ENCODE results near the gene LARGE1. TPM values are rescaled to one million over a fixed set of nuclear protein-coding genes. Genes with fewer than 3 reads are reported as not detected.

The LARGE1 gene
- total and polyA plus RNA-seq, 2 experiments from 2014 or later = 1.5 to 12.8 TPM

DNA sequence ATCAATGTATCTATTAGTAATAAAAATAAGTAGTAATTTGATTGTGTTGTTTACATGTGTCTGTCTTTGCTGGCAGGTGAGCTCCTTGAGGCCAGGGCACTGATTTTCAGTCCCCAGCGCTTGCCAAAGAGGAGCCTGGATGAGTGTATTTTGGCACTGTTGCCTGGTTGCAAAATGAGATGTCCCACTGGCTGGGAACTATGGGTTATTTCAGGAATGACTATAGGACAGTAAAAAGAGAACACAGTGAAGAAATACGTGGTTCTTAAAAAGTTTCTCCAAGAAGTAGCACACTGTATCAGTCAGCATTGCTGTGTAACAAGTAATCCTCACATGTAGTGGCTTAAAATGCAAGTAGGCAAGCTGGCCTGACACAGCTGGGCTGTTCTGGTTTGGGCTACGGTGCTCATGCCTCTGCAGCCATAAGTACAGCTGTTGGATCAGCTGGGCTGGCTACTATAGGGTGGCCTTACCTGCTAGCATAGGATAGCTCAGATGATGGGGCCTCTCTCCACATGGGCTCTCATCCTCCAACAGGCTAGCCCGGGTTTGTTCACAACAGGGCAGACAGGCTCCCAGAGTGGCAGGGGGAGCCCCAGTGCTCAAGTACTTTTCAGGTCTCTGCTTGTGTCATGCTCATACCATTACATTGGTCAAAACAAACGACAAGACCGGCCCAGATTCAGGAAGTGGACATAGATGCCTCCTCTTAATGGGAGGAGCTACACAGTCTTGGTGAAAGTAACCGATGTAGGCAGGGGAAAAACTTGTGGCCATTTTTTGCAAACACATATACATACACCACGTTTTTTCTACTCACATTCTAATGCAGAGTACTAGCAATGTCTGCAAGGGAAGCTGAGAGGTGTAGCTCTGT lies 399.1 kb downstream of the LARGE1 start:
- Histone ChIP-seq H3K9me2 (ENCODE audit: insufficient read depth) (no peaks in the 10 kb centered on the region), H3K79me2 (ENCODE audit: insufficient read depth) (no peaks in the 10 kb centered on the region), H3K4me3 (no peak overlapping the region), H3F3A (ENCODE audit: insufficient read depth) (peaks cover 3% of the 10 kb centered on the region; the same call in 1 of the 2 replicates), H4K20me1 (ENCODE audit: insufficient read depth) (no peaks in the 10 kb centered on the region), H3K36me3 (ENCODE audit: low read depth) (no peaks in the 10 kb centered on the region), H3K27ac (no peak overlapping the region), H3K27me3 (replicated peaks; ENCODE audit: insufficient read depth) (no peaks in the 10 kb centered on the region), H3K9ac (no peak overlapping the region), H3K4me1 (ENCODE audit: insufficient read depth) (0 out of 2 replicates have a peak, but pooled peaks cover 4% of the 10 kb centered on the region), H3K9me3 (ENCODE audit: low read depth) (no peaks in the 10 kb centered on the region), H2AFZ (no peak overlapping the region), H3K4me2 (ENCODE audit: unreplicated experiment) (no peak overlapping the region)
- no peak for TF ChIP-seq EZH2phosphoT487 (IDR thresholded peaks at IDR 0.05; ENCODE audit: insufficient read depth, low read depth)
- no peak for TF ChIP-seq EZH2 (IDR thresholded peaks at IDR 0.05; ENCODE audit: insufficient read depth, poor library complexity, severe bottlenecking)
- no peak for DNase-seq
- 86 to 87% methylated on average over 8 of the region's 8 CpGs for WGBS, 2 experiments (ENCODE audit: low coverage in 1 of 2, low lambda C conversion rate in 2 of 2, missing lambda C conversion rate in 2 of 2)
- in situ Hi-C loops (cut with MboI) = loop anchor here (25.0 kb wide), 1 partner anchor 591 kb away; no protein-coding TSS in a partner anchor

DNA sequence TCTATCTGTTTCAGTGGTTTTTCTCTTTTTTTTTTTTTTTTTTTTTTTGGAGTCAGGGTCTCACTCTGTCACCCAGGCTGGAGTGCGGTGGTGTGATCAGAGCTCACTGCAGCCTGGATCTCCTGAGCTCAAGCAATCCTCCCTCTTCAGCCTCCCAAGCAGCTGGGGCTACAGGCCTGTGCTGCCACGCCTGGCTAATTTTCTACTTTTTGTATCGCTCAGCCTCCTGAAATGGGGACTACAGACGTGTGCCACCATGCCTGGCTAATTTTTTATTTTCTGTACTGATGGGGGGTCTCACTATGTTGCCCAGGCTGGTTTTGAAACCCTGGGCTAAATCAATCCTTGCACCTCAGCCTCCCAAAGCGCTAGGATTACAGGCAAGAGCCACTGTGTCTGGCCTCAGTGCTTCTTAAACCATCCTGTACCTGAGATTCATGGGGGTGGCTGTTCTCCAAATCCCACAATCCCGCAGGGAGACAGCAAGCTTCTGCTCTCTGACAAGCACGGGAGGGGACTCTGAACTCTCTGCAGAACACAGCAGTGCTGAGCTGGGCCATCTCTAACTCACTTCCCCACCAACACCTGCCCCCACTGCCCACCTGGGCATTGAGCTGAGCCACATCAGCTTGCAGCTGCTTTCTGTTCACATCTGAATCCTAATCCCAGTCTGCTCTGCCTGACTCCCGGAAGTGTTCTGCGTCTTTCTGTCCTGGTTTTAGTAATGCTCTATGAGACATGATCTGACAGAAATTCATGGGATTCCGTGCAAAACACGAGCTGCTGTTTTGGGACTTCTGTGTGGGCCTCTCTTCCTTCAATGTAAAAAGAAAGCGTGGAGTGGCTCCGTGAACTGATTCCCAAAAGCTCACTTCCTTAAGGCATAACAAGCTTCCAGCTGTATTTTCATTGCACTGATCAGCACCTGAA lies 400.0 kb downstream of the LARGE1 start:
- 0 out of 2 replicates have a peak, but pooled peaks cover 4% of the 10 kb centered on the region for H3K4me1 ChIP-seq (ENCODE audit: insufficient read depth)
- no peak overlapping the region for H3K4me3 ChIP-seq
- H4K20me1 ChIP-seq (ENCODE audit: insufficient read depth) = no peaks in the 10 kb centered on the region
- 77 to 80% methylated on average over 12 to 13 of the region's 13 CpGs for WGBS, 2 experiments (ENCODE audit: low coverage in 1 of 2, low lambda C conversion rate in 2 of 2, missing lambda C conversion rate in 2 of 2)
- in situ Hi-C loops (cut with MboI) = loop anchor here (25.0 kb wide), 1 partner anchor 592 kb away; no protein-coding TSS in a partner anchor
- no peak for DNase-seq
- H3K27ac ChIP-seq = no peak overlapping the region
- H3K27me3 ChIP-seq (replicated peaks; ENCODE audit: insufficient read depth) = no peaks in the 10 kb centered on the region
- no peaks in the 10 kb centered on the region for H3K79me2 ChIP-seq (ENCODE audit: insufficient read depth)
- H3K9me3 ChIP-seq (ENCODE audit: low read depth) = no peaks in the 10 kb centered on the region
- no peak overlapping the region for H3K9ac ChIP-seq
- no peak overlapping the region for H2AFZ ChIP-seq
- no peaks in the 10 kb centered on the region for H3K36me3 ChIP-seq (ENCODE audit: low read depth)
- H3K9me2 ChIP-seq (ENCODE audit: insufficient read depth) = no peaks in the 10 kb centered on the region
- no peak for TF ChIP-seq EZH2 (IDR thresholded peaks at IDR 0.05; ENCODE audit: insufficient read depth, poor library complexity, severe bottlenecking)
- TF ChIP-seq EZH2phosphoT487 (IDR thresholded peaks at IDR 0.05; ENCODE audit: insufficient read depth, low read depth) = no peak
- H3F3A ChIP-seq (ENCODE audit: insufficient read depth) = peaks cover 3% of the 10 kb centered on the region; the same call in 1 of the 2 replicates
- no peak overlapping the region for H3K4me2 ChIP-seq (ENCODE audit: unreplicated experiment)

DNA sequence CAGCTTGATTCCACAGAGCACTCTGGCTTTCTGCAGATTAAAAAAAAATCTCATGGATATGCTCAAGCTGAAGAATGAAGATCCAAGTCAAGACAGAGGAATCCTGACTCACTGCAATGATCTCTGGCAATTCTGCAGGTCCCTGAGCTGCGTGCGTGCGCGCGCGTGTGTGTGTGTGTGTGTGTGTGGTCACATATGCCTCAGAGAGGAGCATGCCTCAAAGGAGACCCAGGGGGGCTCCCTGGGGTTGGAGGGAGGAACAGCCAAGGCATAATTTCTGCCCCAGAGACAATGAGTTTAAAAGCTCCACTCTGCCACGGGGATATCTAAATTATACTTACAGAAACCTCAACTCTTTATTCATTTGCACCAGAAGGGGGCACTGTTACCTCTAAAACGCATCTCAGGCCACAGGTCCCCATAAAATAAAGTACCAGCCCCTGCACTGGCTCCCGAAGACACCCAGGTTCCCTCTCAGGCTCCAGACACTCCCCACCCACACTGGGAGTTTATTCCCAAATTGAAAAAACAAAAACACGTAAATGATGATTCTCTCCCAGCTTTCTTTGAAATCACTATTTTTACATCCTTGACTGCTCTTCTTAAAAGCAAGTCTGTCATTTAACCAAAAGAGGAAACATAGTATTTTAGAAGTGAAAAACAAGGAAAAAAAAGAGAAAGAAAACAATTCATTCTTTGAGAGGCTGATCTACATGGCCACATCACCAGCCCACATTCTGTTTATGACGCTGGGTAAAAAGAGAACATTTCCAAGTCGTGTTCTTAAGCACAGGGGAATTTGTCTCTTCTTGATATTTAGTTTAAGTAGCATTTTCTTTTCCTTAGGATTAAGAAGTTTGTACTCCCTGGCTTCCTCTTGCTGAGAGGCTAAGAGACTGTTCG lies 401.0 kb downstream of the LARGE1 start:
- peak overlapping the region; percentile 70; the same call in 1 of the 2 replicates for H2AFZ ChIP-seq
- in situ Hi-C loops (cut with MboI) = loop anchor here (25.0 kb wide), 1 partner anchor 593 kb away; no protein-coding TSS in a partner anchor
- no peaks in the 10 kb centered on the region for H3K9me3 ChIP-seq (ENCODE audit: low read depth)
- DNase-seq = peak; percentile 84
- H3K9ac ChIP-seq = peak overlapping the region; percentile 50; the same call in 1 of the 2 replicates
- H3K4me3 ChIP-seq = peak overlapping the region; percentile 74
- H3K27me3 ChIP-seq (replicated peaks; ENCODE audit: insufficient read depth) = no peaks in the 10 kb centered on the region
- H3K79me2 ChIP-seq (ENCODE audit: insufficient read depth) = no peaks in the 10 kb centered on the region
- H4K20me1 ChIP-seq (ENCODE audit: insufficient read depth) = no peaks in the 10 kb centered on the region
- 0 out of 2 replicates have a peak, but pooled peaks cover 4% of the 10 kb centered on the region for H3K4me1 ChIP-seq (ENCODE audit: insufficient read depth)
- peak overlapping the region; percentile 75 for H3K4me2 ChIP-seq (ENCODE audit: unreplicated experiment)
- H3K36me3 ChIP-seq (ENCODE audit: low read depth) = no peaks in the 10 kb centered on the region
- no peak for TF ChIP-seq EZH2 (IDR thresholded peaks at IDR 0.05; ENCODE audit: insufficient read depth, poor library complexity, severe bottlenecking)
- no peak for TF ChIP-seq EZH2phosphoT487 (IDR thresholded peaks at IDR 0.05; ENCODE audit: insufficient read depth, low read depth)
- H3F3A ChIP-seq (ENCODE audit: insufficient read depth) = peaks cover 3% of the 10 kb centered on the region; the same call in 1 of the 2 replicates
- no peak overlapping the region for H3K27ac ChIP-seq
- H3K9me2 ChIP-seq (ENCODE audit: insufficient read depth) = no peaks in the 10 kb centered on the region
- 12 to 14% methylated on average over 13 of the region's 13 CpGs for WGBS, 2 experiments (ENCODE audit: low coverage in 1 of 2, low lambda C conversion rate in 2 of 2, missing lambda C conversion rate in 2 of 2)

Data from GM23248 (cell line).